Endothelial cell of umbilical vein (primary cell): ENCODE measurements around the gene APBA2.

ENCODE experiments used
- CTCF ChIP-seq, 2 donors: IDR thresholded peaks; 1 replicate in 1 of 2; 2 replicates in 1 of 2; pipeline ENCODE4 v1.5.1; 2011; ENCODE audit warnings: low read length in 2 of 2, mild to moderate bottlenecking in 2 of 2, moderate library complexity in 2 of 2, control low read depth in 1 of 2, inconsistent platforms in 1 of 2, low read depth in 1 of 2; ENCODE audit not compliant: insufficient read depth in 1 of 2; ENCODE audit errors: extremely low read depth in 1 of 2
- EZH2 ChIP-seq: IDR thresholded peaks from 2 replicates; pipeline ENCODE4 v1.6.1; 2012; ENCODE audit warnings: borderline replicate concordance, low read depth, mild to moderate bottlenecking, moderate library complexity, low read length, inconsistent platforms; ENCODE audit not compliant: severe bottlenecking
- POLR2A ChIP-seq: IDR thresholded peaks from 2 replicates; pipeline ENCODE4 v1.6.1; 2012; ENCODE audit warnings: low read depth, mild to moderate bottlenecking, control low read depth, low read length
- POLR2AphosphoS5 ChIP-seq: IDR thresholded peaks from 2 replicates; pipeline ENCODE4 v1.6.1; 2012; ENCODE audit warnings: low read depth, mild to moderate bottlenecking, control low read depth, low read length, moderate library complexity; ENCODE audit not compliant: insufficient read depth

- TF ChIP-seq POLR2A (no peak), POLR2AphosphoS5 (no peak), EZH2 (no peak), CTCF (IDR thresholded peaks at IDR 0.05; ENCODE audit: extremely low read depth in 1 of 2, insufficient read depth in 1 of 2, low read depth in 1 of 2, low read length in 2 of 2) (no peak)
These were observed 221.6 kb downstream of the APBA2 start for GRCh38 chr15:29107291-29107890.
